Vagina (tissue), 2 donors: ENCODE results near the gene ATP5F1D. TPM values are rescaled to one million over a fixed set of nuclear protein-coding genes. Genes with fewer than 3 reads are reported as not detected.

Experiments
- DNase-seq, 2 donors: peaks; one replicate each; pipeline ENCODE4 v3.0.0-alpha.2; 2017; ENCODE audit errors: extremely low spot score in 2 of 2
- H3K27ac ChIP-seq: fragments of 200-600 bp; sonication (generic); one replicate; pipeline ENCODE4 v1.5.1; 2019
- H3K27me3 ChIP-seq: fragments of 200-600 bp; sonication (generic); one replicate; pipeline ENCODE4 v1.5.1; 2019
- H3K36me3 ChIP-seq, 2 donors: fragments of 200-600 bp; sonication (generic); one replicate each; pipeline ENCODE4 v1.5.1; 2017 to 2019
- H3K4me1 ChIP-seq: fragments of 200-600 bp; sonication (generic); one replicate; pipeline ENCODE4 v1.5.1; 2019
- H3K4me3 ChIP-seq, 2 donors: fragments of 200-600 bp; sonication (generic); 1 replicate in 1 of 2; 2 replicates in 1 of 2; pipeline ENCODE4 v1.5.1; 2016 to 2019
- H3K9me3 ChIP-seq: fragments of 200-600 bp; sonication (generic); one replicate; pipeline ENCODE4 v1.5.1; 2019
- CTCF ChIP-seq, 3 experiments: fragments of 450-650 bp in 2 of 3; fragments of 200-600 bp in 1 of 3; sonication (generic) in 1 of 3; IDR thresholded peaks; one replicate each; pipeline ENCODE4 v1.5.1; 2017 to 2019; ENCODE audit warnings: antibody characterized with exemption in 3 of 3, mild to moderate bottlenecking in 2 of 3, moderate library complexity in 2 of 3
- POLR2A ChIP-seq, 2 donors: fragments of 450-650 bp; IDR thresholded peaks; one replicate each; pipeline ENCODE4 v1.6.1; 2017; ENCODE audit warnings: antibody characterized with exemption in 2 of 2, mild to moderate bottlenecking in 2 of 2, moderate library complexity in 2 of 2
- POLR2AphosphoS5 ChIP-seq, 2 donors: sonication (generic); formaldehyde crosslinking; IDR thresholded peaks; one replicate each; pipeline ENCODE4 v1.9.0; 2017; ENCODE audit warnings: antibody characterized with exemption in 2 of 2, mild to moderate bottlenecking in 2 of 2, low read depth in 1 of 2; ENCODE audit not compliant: insufficient read depth in 1 of 2
- intact Hi-C: fragments of 100-400 bp; cut with DNase I; formaldehyde crosslinking; loops from one replicate; pipeline ENCODE4 v1.15.1; 2023
- total RNA-seq: library from RNA; depleted of rRNA; stranded (reverse); fragments of >200 nt; gene quantifications from one replicate; pipeline ENCODE4 v1.2.3, GENCODE V29; 2016

The ATP5F1D gene
- total RNA-seq, 1 donor from 2014 or later: 154 TPM

- intact Hi-C loops: no loop called here
- no peak for TF ChIP-seq POLR2AphosphoS5 (IDR thresholded peaks at IDR 0.05; ENCODE audit: insufficient read depth in 1 of 2, low read depth in 1 of 2)
- no peak for TF ChIP-seq CTCF (IDR thresholded peaks at IDR 0.05)
- no peak for TF ChIP-seq POLR2A (IDR thresholded peaks at IDR 0.05)
- no peak for DNase-seq
- H3K4me3 ChIP-seq: no peak overlapping the region
- no peak overlapping the region for H3K27ac ChIP-seq
- H3K4me1 ChIP-seq: peaks cover 6% of the 10 kb centered on the region
- H3K36me3 ChIP-seq: no peaks in the 10 kb centered on the region
- no peaks in the 10 kb centered on the region for H3K9me3 ChIP-seq
- H3K27me3 ChIP-seq: peaks cover 19% of the 10 kb centered on the region
These were observed 52.4 kb downstream of the ATP5F1D start for GRCh38 chr19:1293782-1294604.

Other genes starting within 250 kb of the ATP5F1D start
- not detected for gene GRIN3B, start 241.3 kb upstream of the ATP5F1D start, total RNA-seq
- gene TMEM259, start 220.6 kb upstream of the ATP5F1D start, total RNA-seq: 130 TPM
- gene RNU6-2, start 220.2 kb upstream of the ATP5F1D start, total RNA-seq: not detected
- gene CNN2, start 215.1 kb upstream of the ATP5F1D start, total RNA-seq: 76.1 TPM
- gene ABCA7, start 201.6 kb upstream of the ATP5F1D start, total RNA-seq: 29.5 TPM
- gene ARHGAP45, start 174.6 kb upstream of the ATP5F1D start, total RNA-seq: 36.8 TPM
- 83.7 TPM for gene POLR2E, start 146.4 kb upstream of the ATP5F1D start, total RNA-seq
- gene GPX4, start 137.8 kb upstream of the ATP5F1D start, total RNA-seq: 524 TPM
- 54.0 TPM for gene SBNO2, start 67.5 kb upstream of the ATP5F1D start, total RNA-seq
- 54.5 TPM for gene STK11, start 36.0 kb upstream of the ATP5F1D start, total RNA-seq
- gene CBARP, start 3.7 kb upstream of the ATP5F1D start, total RNA-seq: 3.9 TPM
- gene MIDN, start 6.8 kb downstream of the ATP5F1D start, total RNA-seq: 170 TPM
- 192 TPM for gene CIRBP, start 27.6 kb downstream of the ATP5F1D start, total RNA-seq
- gene FAM174C, start 33.8 kb downstream of the ATP5F1D start, total RNA-seq: 64.8 TPM
- not detected for gene EFNA2, start 44.1 kb downstream of the ATP5F1D start, total RNA-seq
- 141 TPM for gene NDUFS7, start 142.2 kb downstream of the ATP5F1D start, total RNA-seq
- gene GAMT, start 159.8 kb downstream of the ATP5F1D start, total RNA-seq: 29.0 TPM
- gene DAZAP1, start 165.8 kb downstream of the ATP5F1D start, total RNA-seq: 29.7 TPM
- gene RPS15, start 196.6 kb downstream of the ATP5F1D start, total RNA-seq: 3,906 TPM
- 1.2 TPM for gene APC2, start 208.4 kb downstream of the ATP5F1D start, total RNA-seq
- gene C19orf25, start 237.5 kb downstream of the ATP5F1D start, total RNA-seq: 25.0 TPM
- gene PCSK4, start 248.6 kb downstream of the ATP5F1D start, total RNA-seq: 5.4 TPM
- gene REEP6, start 249.4 kb downstream of the ATP5F1D start, total RNA-seq: 6.1 TPM